Measurements from ENCODE around the gene VPS4B.

The VPS4B gene

GRCh38 chr18:63444580-63444979, 22.3 kb upstream of the VPS4B start:
- H3K36me3 ChIP-seq (ENCODE audit: control insufficient read depth in 2 of 2, insufficient read depth in 1 of 2, low read length in 2 of 2): no peaks in the 10 kb centered on the region
- no peak overlapping the region for H3K27ac ChIP-seq (ENCODE audit: extremely low read depth, low read depth, low read length)
- H3K4me3 ChIP-seq (ENCODE audit: low read depth, low read length): no peak overlapping the region
- POLR2A ChIA-PET: no interaction called here
- CTCF ChIA-PET: interaction anchor here (0.6 to 1.3 kb wide), 10 partner anchors 28 to 740 kb away, joined by 3 to 5 read pairs (median 3); no protein-coding TSS in a partner anchor
- TF ChIP-seq ZNF175 (tag by site-specific recombination; IDR thresholded peaks at IDR 0.05): no peak
- peak; percentile 88 for TF ChIP-seq SCRT2 (tag by site-specific recombination; IDR thresholded peaks at IDR 0.05)
- no peaks in the 10 kb centered on the region for H3K9me3 ChIP-seq (ENCODE audit: control insufficient read depth, insufficient read depth, low read depth, low read length)
- no peaks in the 10 kb centered on the region for H3K4me1 ChIP-seq (ENCODE audit: control insufficient read depth, insufficient read depth, low read length)

DNA sequence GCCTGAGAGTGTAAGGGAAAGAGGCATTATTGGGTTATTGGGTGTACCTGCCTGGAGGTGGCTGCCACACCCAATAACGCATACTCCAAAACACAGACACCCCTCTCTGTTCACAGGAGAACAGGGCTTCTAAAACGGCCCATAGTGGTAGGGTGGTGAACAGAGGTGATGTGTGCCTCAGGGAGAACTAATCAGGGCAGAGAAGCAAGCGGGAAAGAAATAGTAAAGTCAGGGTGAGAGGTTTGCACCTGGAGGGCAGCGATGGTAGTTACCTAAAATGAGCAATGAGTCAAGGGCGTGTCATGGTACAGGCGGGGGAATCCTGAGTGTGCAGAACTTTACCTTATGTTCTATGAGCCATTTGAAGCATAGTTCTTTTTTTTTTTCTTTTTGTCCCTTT, 21.6 kb upstream of the VPS4B start:
- H3K36me3 ChIP-seq (ENCODE audit: control insufficient read depth in 2 of 2, insufficient read depth in 1 of 2, low read length in 2 of 2): no peaks in the 10 kb centered on the region
- H3K4me3 ChIP-seq (ENCODE audit: low read depth, low read length): no peak overlapping the region
- no peaks in the 10 kb centered on the region for H3K4me1 ChIP-seq (ENCODE audit: control insufficient read depth, insufficient read depth, low read length)
- CTCF ChIA-PET: interaction anchor here (0.6 to 1.2 kb wide), 5 partner anchors 102 to 739 kb away, joined by 3 to 4 read pairs (median 3); no protein-coding TSS in a partner anchor
- no peaks in the 10 kb centered on the region for H3K9me3 ChIP-seq (ENCODE audit: control insufficient read depth, insufficient read depth, low read depth, low read length)
- POLR2A ChIA-PET: no interaction called here
- H3K27ac ChIP-seq (ENCODE audit: extremely low read depth, low read depth, low read length): no peak overlapping the region
- TF ChIP-seq ZNF174 (tag by site-specific recombination; IDR thresholded peaks at IDR 0.05) (no peak), ZFHX2 (tag by site-specific recombination; conservative IDR thresholded peaks at IDR 0.05) (no peak), ZNF654 (tag by site-specific recombination; IDR thresholded peaks at IDR 0.05; ENCODE audit: low read depth) (no peak), SCRT2 (tag by site-specific recombination; IDR thresholded peaks at IDR 0.05) (no peak), ZNF501 (tag by site-specific recombination; IDR thresholded peaks at IDR 0.05) (no peak), ZNF350 (tag by site-specific recombination; IDR thresholded peaks at IDR 0.05) (no peak), ZNF133 (tag by site-specific recombination; IDR thresholded peaks at IDR 0.05) (no peak), ZNF600 (tag by site-specific recombination; IDR thresholded peaks at IDR 0.05) (no peak), ZNF239 (tag by site-specific recombination; IDR thresholded peaks at IDR 0.05) (no peak), ZNF157 (tag by site-specific recombination; IDR thresholded peaks at IDR 0.05) (no peak), ZNF394 (tag by site-specific recombination; IDR thresholded peaks at IDR 0.05; ENCODE audit: borderline replicate concordance) (no peak), ZNF585B (tag by site-specific recombination; IDR thresholded peaks at IDR 0.05) (no peak), HOXC10 (CRISPR knock-in tag; IDR thresholded peaks at IDR 0.05) (no peak), ZNF544 (tag by site-specific recombination; IDR thresholded peaks at IDR 0.05) (no peak), ZNF324 (tag by site-specific recombination; IDR thresholded peaks at IDR 0.05) (no peak), ZNF155 (tag by site-specific recombination; IDR thresholded peaks at IDR 0.05) (no peak)
- TF ChIP-seq, protein P1, sequence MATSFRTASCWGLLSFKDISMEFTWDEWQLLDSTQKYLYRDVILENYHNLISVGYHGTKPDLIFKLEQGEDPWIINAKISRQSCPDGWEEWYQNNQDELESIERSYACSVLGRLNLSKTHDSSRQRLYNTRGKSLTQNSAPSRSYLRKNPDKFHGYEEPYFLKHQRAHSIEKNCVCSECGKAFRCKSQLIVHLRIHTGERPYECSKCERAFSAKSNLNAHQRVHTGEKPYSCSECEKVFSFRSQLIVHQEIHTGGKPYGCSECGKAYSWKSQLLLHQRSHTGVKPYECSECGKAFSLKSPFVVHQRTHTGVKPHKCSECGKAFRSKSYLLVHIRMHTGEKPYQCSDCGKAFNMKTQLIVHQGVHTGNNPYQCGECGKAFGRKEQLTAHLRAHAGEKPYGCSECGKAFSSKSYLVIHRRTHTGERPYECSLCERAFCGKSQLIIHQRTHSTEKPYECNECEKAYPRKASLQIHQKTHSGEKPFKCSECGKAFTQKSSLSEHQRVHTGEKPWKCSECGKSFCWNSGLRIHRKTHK (tag by site-specific recombination; IDR thresholded peaks at IDR 0.05): no peak
- TF ChIP-seq, protein P2, sequence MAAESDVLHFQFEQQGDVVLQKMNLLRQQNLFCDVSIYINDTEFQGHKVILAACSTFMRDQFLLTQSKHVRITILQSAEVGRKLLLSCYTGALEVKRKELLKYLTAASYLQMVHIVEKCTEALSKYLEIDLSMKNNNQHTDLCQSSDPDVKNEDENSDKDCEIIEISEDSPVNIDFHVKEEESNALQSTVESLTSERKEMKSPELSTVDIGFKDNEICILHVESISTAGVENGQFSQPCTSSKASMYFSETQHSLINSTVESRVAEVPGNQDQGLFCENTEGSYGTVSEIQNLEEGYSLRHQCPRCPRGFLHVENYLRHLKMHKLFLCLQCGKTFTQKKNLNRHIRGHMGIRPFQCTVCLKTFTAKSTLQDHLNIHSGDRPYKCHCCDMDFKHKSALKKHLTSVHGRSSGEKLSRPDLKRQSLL (tag by site-specific recombination; IDR thresholded peaks at IDR 0.05): no peak
- TF ChIP-seq, protein P3, sequence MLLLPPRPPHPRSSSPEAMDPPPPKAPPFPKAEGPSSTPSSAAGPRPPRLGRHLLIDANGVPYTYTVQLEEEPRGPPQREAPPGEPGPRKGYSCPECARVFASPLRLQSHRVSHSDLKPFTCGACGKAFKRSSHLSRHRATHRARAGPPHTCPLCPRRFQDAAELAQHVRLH (tag by site-specific recombination; IDR thresholded peaks at IDR 0.05): no peak

GRCh38 chr18:63440881-63441280, 18.6 kb upstream of the VPS4B start:
- TF ChIP-seq ZBTB48 (tag by site-specific recombination; IDR thresholded peaks at IDR 0.05): no peak
- no peak for TF ChIP-seq BCL11B (tag by site-specific recombination; IDR thresholded peaks at IDR 0.05; ENCODE audit: low read depth)
- Histone ChIP-seq H3K4me1 (ENCODE audit: control insufficient read depth, insufficient read depth, low read length) (no peaks in the 10 kb centered on the region), H3K27ac (ENCODE audit: extremely low read depth, low read depth, low read length) (no peak overlapping the region), H3K4me3 (ENCODE audit: low read depth, low read length) (no peak overlapping the region), H3K9me3 (ENCODE audit: control insufficient read depth, insufficient read depth, low read depth, low read length) (no peaks in the 10 kb centered on the region), H3K36me3 (ENCODE audit: control insufficient read depth in 2 of 2, insufficient read depth in 1 of 2, low read length in 2 of 2) (no peaks in the 10 kb centered on the region)
- ChIA-PET CTCF (interaction anchor here (0.6 to 6.7 kb wide), 11 partner anchors 18 to 657 kb away, joined by 3 to 76 read pairs (median 5); partner anchors contain the start of gene VPS4B), POLR2A (no interaction called here)

Data from HEK293 (cell line).